HG03045 (cell line): Measurements from ENCODE around the gene SLC39A11.
"Not testable (repeated sequence)": the region's sequence is repeated elsewhere in the genome, so short reads cannot be mapped to it uniquely, and the experiment has no call there.

Source experiments
- ATAC-seq: cut with Tn5 transposase; IDR thresholded peaks from one replicate; pipeline ENCODE4 v1.9.1; 2021; ENCODE audit warnings: mild to moderate bottlenecking, moderate library complexity; ENCODE audit not compliant: unreplicated experiment

Gene SLC39A11

GRCh38 chr17:72927760-72928159 is 164.7 kb downstream of the SLC39A11 start:
- no peak for ATAC-seq

- ATAC-seq: no peak
Measured at GRCh38 chr17:72927146-72927545, 165.3 kb downstream of the SLC39A11 start.

- ATAC-seq: no peak
Measured at GRCh38 chr17:72926171-72926570, 166.3 kb downstream of the SLC39A11 start.

GRCh38 chr17:72924196-72924595 is 168.3 kb downstream of the SLC39A11 start:
- ATAC-seq: no peak

GRCh38 chr17:72922219-72922618 is 170.3 kb downstream of the SLC39A11 start:
- ATAC-seq: no peak

GRCh38 chr17:72921347-72922054 is 171.0 kb downstream of the SLC39A11 start:
- no peak for ATAC-seq

- ATAC-seq: no peak
Measured at GRCh38 chr17:72920513-72920912, 172.0 kb downstream of the SLC39A11 start.

GRCh38 chr17:72916991-72917390 is 175.5 kb downstream of the SLC39A11 start:
- ATAC-seq: no peak

- ATAC-seq: no peak
Measured at GRCh38 chr17:72915625-72916081, 176.8 kb downstream of the SLC39A11 start.

GRCh38 chr17:72913142-72913682 is 179.3 kb downstream of the SLC39A11 start:
- no peak for ATAC-seq

- no peak for ATAC-seq
Measured at GRCh38 chr17:72906306-72906705, 186.2 kb downstream of the SLC39A11 start.

- ATAC-seq: no peak
Measured at GRCh38 chr17:72903522-72903921, 189.0 kb downstream of the SLC39A11 start.

GRCh38 chr17:72901657-72902056 is 190.8 kb downstream of the SLC39A11 start:
- ATAC-seq: no peak

- no peak for ATAC-seq
Measured at GRCh38 chr17:72901083-72901482, 191.4 kb downstream of the SLC39A11 start.

- ATAC-seq: no peak
Measured at GRCh38 chr17:72900654-72900971, 191.9 kb downstream of the SLC39A11 start.

- no peak for ATAC-seq
Measured at GRCh38 chr17:72898725-72899124, 193.8 kb downstream of the SLC39A11 start.

GRCh38 chr17:72896288-72896687 is 196.2 kb downstream of the SLC39A11 start:
- not testable (repeated sequence) for ATAC-seq

GRCh38 chr17:72891627-72892026 is 200.9 kb downstream of the SLC39A11 start:
- no peak for ATAC-seq

- no peak for ATAC-seq
Measured at GRCh38 chr17:72890711-72891110, 201.8 kb downstream of the SLC39A11 start.

- ATAC-seq: no peak
Measured at GRCh38 chr17:72887917-72888316, 204.6 kb downstream of the SLC39A11 start.

- ATAC-seq: no peak
Measured at GRCh38 chr17:72887322-72887721, 205.2 kb downstream of the SLC39A11 start.

- ATAC-seq: no peak
Measured at GRCh38 chr17:72886622-72887021, 205.9 kb downstream of the SLC39A11 start.

- ATAC-seq: no peak
Measured at GRCh38 chr17:72884066-72884465, 208.4 kb downstream of the SLC39A11 start.
